Stimulated activated CD4-positive, alpha-beta T cell treated with anti-CD3 and anti-CD28 coated beads, Interleukin-12 subunit alpha, Interleukin-12 subunit beta, amount 100 ng/mL, for 48 hours (primary cell): ENCODE results near the gene PFKFB3.
"Not testable (repeated sequence)": the region's sequence is repeated elsewhere in the genome, so short reads cannot be mapped to it uniquely, and the experiment has no call there.

Experiments
- DNase-seq, 3 donors: peaks; one replicate each; pipeline ENCODE4 v3.0.0-alpha.2; 2020; ENCODE audit warnings: low read depth in 2 of 3, low spot score in 1 of 3

The PFKFB3 gene

GRCh38 chr10:6201516-6201975, 1.2 kb upstream of the PFKFB3 start:
- peak; percentile 84 to 87 (median 85) for DNase-seq

DNA sequence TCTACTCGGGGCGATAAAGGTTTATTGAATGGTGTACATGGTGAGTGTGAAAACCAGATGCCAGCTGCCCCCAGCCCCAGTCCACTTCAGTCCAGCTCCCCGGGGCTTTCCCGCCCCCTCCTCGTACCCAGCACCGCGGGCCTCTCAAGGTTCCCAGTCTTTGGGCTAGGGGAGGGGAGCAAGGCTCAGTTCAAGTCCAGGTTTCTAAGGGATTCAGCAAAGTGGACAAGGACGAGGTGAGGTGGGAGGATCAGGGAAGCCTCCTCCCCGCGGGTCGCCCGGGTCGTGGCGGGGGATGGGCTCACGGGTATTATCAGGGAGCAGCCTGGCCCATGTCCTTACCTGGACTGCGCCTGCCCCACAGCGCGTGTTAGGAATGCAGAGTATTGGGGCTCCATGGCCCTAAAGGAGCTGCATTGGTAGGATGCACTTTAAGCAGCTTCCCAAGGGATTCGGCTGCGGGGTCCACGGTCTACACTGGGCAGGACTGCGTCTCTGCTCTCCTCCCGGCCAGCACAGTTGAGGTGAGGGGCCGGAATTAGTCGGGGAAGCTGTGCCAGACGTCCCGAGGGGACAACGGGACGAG, 541 bp upstream of the PFKFB3 start:
- no peak for DNase-seq

GRCh38 chr10:6203331-6204062, 765 bp downstream of the PFKFB3 start:
- peak; percentile 25 to 47 (median 28) for DNase-seq

DNA sequence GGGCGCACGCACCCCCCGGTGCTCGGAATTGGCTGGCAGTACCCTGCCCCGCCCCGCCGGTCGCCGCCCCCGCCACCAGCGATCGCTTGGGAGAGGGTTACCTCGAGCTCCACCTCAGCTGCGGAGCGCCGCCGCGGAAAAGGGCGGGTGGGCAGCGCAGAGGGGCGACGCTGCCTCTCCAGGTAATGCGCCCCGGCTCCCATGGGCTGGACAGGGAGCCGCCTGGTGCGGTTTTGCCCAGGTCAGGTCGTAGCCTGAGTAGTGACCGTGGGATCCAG, 1.3 kb downstream of the PFKFB3 start:
- DNase-seq, result peak; percentile 28 to 60 (median 46)

GRCh38 chr10:6204341-6205191, 1.8 kb downstream of the PFKFB3 start:
- DNase-seq, result no peak

DNA sequence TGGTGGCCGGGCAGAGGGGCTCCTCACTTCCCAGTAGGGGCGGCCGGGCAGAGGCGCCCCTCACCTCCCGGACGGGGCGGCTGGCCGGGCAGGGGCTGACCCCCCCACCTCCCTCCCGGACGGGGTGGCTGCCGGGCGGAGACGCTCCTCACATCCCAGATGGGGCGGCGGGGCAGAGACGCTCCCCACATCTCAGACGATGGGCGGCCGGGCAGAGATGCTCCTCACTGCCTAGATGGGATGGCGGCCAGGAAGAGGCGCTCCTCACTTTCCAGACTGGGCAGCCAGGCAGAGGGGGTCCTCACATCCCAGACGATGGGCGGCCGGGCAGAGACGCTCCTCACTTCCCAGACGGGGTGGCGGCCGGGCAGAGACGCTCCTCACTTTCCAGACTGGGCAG, 3.8 kb downstream of the PFKFB3 start:
- not testable (repeated sequence) for DNase-seq

DNA sequence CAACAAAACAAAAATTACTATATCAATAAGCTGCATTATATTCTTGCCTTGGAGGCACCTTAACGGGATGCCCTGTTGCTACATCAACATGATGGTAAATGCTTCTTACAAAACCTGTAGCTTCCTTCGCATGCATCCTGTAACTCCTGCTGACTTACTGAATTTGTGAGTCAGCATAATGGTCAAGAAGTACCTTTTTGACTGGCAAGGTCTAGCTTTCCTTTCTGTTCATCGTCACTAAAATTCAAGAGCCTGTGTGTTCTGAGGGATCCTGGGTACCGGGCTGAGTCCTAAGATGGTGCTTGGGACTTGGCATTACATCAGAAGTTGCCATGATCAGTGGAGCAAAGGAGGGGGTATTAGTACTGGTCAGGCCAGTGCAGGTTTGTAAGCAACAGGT, 4.9 kb downstream of the PFKFB3 start:
- DNase-seq, result no peak

DNA sequence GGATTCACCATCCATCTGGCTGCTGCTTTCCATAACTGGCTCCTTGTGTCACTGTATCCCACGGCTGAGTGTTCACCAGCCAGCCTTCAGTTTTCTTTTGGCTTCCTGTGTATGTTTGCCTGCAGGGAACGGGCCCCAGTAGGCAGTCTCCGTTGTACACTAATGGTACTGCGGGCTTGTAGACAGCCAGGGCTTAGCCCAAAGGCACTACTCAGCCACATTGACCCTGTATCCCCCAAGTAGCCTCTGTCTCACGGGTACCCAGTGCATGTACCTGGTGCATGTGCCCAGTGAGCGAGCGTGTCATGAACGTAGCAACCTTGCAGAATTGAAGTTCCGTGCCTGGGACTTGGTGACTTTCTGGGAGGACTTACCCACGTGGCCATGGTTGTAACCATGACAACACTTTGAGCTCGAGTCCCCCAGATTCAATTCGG, 6.1 kb downstream of the PFKFB3 start:
- DNase-seq, result no peak

DNA sequence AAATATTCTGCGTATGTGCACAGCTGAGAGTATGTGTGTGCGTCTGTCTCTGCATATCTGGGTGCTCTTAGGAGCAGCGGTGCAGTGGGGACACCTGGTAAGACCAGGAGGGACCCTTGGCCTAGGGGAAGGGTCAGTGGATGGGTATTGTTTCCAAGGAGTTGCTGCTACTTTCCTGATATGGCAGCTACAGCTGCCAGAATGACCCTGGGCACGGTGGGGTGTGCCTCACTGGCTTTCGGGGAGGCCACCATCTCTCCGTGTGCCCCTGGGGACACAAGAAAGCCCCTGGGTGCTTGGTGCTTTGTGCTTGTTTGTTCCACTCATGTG, 8.6 kb downstream of the PFKFB3 start:
- DNase-seq, result no peak

DNA sequence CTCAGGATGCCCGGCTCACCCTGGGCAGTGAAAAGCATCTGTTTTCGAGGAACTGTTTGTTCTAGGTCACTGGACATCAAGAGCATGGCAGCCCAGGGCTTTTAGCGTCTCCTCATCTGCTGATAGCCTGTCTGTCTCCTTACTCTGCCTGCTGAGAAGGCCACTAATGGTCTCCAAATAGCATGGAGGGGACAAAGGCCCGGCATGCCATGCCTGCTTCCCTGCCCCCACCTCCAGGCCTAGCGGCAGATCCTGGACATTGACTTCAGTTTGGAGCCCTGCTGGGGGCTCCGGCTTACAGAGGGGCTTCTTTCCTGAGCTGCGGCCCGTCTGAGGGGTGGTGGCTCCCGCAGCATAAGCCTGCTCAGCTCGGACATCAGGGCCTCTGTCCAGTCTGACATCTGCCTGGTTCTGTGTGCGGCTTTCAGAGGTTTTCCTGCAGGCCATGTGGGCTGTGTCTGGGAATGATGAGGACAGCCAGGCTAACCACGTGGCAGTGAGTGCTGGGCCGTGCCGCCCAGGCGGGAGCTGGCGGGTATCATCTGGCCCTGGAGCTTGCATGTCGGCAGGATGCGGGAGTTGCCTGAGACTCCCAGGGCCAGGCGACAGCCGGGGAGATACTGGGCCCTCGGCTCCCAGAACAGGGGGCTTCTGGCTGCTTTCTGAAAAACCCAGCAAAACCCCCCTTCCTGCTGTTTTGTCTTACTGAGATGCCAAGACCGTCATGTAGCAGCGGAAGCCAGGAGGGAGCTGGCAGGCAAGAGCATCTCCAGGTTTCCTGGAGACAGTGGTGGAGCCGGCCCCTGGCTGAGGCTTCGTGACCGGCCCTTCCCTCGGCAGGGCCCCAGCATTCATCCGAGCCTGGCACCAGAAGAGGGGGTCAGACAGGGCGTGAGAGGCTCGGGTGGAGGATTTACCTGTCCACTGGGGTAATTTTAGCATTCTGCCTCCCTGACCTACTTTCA, 9.2 kb downstream of the PFKFB3 start:
- DNase-seq, result no peak

- no peak for DNase-seq
Measured at GRCh38 chr10:6212806-6213205, 10.1 kb downstream of the PFKFB3 start.

DNA sequence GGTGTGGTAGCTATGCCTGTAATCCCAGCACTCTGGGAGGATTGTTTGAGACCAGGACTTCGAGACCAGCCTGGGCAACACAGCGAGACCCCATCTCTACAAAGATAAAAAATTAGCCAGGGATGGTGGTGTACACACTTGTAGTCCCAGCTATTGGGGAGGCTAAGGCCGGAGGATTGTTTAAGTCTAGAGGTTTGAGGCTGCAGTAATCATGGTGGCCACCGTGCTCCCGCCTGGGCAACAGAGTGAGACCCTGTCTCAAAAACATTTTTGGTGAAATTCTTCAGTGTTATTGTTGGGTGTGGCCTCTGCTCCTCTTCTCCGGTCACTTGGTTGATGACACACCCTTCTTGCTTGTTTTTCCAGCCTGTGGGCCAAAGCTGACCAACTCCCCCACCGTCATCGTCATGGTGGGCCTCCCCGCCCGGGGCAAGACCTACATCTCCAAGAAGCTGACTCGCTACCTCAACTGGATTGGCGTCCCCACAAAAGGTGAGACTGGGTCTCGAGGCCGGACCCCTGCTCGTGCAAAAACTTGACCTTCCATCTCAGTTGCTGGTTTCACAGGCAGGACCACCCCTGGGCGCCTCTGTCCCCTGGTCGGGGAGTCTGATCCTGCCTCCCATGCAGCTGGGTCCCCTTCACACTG, 10.6 kb downstream of the PFKFB3 start:
- no peak for DNase-seq

- no peak for DNase-seq
Measured at GRCh38 chr10:6213908-6214307, 11.2 kb downstream of the PFKFB3 start.

DNA sequence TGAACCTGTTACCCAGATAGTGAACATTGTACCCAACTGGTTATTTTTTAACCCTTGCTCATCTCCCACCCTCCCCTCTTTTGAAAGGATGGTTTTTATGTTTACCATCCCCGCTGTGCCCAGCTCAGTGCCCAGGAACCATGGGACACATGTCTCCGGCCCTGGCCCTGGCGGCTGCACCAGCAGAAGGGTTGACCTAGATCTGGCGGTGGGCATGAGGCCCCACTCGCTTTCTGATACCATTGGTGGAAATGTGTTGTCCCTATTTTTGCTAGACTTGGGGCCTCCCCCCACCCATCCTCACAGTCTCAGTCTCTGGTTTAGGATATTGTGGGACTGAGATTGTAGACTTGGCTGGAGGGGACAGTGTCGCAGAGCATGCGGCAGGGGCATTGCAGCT, 11.9 kb downstream of the PFKFB3 start:
- no peak for DNase-seq

GRCh38 chr10:6215241-6215640, 12.5 kb downstream of the PFKFB3 start:
- no peak for DNase-seq

DNA sequence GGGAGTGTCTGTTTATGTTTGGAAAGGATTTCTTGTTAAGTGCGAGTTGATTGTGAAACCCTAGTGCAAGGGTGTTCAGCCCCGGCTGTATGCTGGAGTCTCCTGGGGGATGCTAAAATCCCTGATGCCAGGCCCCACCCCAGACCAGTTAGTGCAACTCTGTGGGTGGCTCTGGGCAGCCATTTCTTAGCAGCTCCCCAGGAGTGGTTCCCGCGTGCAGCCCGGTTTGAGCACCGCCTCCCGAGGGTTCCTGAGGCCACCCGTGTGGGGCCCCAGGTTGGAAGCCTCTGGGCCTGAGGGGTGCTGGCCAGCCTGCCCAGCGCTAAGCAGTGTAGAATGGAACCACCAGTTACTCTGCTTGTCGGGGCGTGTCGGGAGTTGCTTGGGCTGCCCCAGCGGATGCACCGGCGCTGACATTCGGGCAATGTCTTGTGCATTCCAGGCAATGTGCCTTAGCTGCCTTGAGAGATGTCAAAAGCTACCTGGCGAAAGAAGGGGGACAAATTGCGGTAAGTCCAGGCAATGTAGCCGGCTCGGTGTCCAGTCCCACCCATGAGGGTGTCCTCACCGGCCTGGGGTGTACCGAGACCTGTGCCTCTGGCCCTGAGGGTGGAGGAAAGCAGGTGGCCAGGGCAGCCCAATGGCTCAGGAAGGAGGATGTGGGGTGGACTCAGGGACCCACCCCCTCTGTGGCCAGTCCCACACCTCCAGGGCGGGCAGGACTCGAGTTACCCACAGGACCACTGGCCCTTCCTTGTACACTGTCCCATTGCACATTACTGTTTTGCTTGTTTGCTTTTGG, 13.2 kb downstream of the PFKFB3 start:
- DNase-seq, result no peak

DNA sequence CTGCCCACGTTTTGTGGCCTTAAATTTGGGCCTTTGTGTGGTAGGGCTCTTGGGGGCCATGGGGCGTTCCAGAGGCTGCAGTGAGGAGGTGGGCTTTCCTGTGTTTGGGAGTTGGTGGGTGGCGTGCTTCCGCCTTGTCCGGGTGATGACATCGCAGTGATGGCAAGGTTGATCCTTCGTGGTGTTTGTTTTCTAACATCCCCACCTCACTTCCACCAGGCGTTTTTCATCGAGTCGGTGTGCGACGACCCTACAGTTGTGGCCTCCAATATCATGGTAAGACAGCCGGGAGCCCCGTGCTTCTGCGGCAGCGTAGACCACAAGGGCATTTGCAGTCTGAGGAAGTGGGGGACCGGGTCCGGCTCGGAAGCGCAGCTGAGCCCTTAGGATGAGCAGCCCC, 14.2 kb downstream of the PFKFB3 start:
- DNase-seq, result no peak

DNA sequence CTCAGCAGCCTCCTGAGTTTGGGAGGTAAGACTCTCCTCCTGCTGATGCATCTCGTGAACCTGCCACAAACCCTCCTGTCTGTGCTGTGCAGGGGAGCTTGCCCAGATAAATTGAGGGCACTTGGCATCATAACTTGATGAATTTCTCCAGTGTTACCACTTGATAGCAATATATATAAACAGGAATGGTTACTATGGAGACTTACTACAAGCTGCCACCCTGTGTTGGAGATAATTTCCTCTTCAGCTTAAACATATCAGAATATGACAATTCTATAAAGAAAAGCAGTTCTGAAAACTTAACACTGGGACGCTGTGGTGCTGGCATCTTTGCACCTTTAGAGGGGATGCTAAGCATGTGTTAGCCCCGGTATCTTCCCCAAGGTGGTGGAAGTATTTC, 14.9 kb downstream of the PFKFB3 start:
- DNase-seq, result no peak

DNA sequence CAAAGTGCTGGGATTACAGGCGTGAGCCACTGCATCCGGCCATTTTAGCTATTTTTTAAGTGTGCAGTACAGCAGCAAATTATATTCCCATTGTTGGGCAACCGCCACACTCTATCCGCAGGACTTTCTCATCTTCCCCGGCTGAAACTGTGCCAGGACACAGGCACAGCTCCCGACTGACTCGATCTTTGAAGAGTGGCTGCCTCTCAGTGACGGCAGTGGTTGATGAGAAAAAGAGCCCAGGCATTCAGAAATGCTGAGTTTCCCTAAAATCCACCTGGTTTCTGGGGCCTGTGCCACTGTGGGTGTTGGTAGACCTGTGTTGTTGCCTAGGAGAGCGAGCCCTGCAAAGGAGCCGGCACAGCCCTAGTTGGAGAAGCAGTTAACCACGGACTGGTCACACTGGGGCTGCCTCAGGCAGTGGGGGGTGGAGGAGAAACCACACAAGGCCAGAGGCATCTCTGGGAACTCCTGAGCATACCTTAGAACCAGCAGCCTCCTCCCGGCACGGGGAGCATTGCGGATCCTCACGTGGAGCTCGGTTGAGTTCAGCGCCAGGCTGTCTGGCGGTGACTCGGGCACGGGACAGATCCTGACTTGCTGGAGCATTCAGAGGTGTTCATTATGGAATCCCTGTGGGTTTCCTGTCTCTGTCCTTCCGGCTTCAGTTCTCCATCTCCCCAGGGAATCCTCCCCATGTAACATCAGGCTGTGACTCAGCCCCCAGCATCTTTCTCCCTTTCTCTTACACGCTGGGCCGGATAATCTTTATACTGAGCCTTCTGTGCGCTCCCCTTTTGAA, 16.2 kb downstream of the PFKFB3 start:
- DNase-seq, result no peak
